Spleen (tissue), 7 donors: ENCODE results near the gene U2AF1.
"Not testable (repeated sequence)": the region's sequence is repeated elsewhere in the genome, so short reads cannot be mapped to it uniquely, and the experiment has no call there.

Experiments used
- POLR2A ChIP-seq, 3 donors: fragments of 450-650 bp; IDR thresholded peaks; one replicate each; pipeline ENCODE4 v1.5.1; 2017; ENCODE audit warnings: antibody characterized with exemption in 3 of 3, mild to moderate bottlenecking in 1 of 3
- POLR2AphosphoS5 ChIP-seq, 3 donors: sonication (generic); formaldehyde crosslinking; IDR thresholded peaks; one replicate each; pipeline ENCODE4 v1.5.1; 2017; ENCODE audit warnings: antibody characterized with exemption in 3 of 3
- TF ChIP-seq, protein P1 (sequence below), 11 experiments: fragments of 200-600 bp in 7 of 11; fragments of 450-650 bp in 4 of 11; sonication (generic) in 4 of 11; IDR thresholded peaks in 8 of 11; conservative IDR thresholded peaks in 3 of 11; 1 replicate in 7 of 11; 2 replicates in 4 of 11; pipeline versions ENCODE4 v1.4.0 to v1.8.0; 2016 to 2021; ENCODE audit warnings: antibody characterized with exemption in 11 of 11, inconsistent platforms in 4 of 11, mild to moderate bottlenecking in 1 of 11
- donor health status: DM: no; HTN: no; CAD: no; lungs with moderate emphysema.
- donor health status: DM: no; HTN: no; CAD: no.
- donor health status: DM: no; HTN: no; CAD: no.

DNA sequence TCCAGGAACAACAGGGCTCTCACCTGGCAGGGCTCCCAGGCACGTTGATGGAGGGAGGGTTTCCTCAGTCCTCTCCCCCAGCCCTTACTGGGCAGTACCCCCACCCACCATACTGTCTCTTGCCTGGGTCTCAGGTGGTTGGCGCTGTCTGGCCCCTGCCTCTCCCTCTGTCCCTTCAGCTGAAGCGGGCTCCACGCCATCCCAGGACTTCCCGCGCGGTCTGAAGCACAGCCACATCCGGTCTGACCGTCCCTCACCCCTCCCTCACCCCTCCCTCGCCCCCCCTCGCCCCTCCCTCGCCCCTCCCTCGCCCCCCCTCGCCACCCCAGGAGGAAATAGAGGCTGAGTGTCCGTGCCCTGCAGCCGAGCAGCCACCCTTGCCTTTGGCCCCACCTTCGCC is 34.0 kb upstream of the U2AF1 start:
- not testable (repeated sequence) for TF ChIP-seq POLR2A, POLR2AphosphoS5 (IDR thresholded peaks at IDR 0.05)
- TF ChIP-seq, protein P1, sequence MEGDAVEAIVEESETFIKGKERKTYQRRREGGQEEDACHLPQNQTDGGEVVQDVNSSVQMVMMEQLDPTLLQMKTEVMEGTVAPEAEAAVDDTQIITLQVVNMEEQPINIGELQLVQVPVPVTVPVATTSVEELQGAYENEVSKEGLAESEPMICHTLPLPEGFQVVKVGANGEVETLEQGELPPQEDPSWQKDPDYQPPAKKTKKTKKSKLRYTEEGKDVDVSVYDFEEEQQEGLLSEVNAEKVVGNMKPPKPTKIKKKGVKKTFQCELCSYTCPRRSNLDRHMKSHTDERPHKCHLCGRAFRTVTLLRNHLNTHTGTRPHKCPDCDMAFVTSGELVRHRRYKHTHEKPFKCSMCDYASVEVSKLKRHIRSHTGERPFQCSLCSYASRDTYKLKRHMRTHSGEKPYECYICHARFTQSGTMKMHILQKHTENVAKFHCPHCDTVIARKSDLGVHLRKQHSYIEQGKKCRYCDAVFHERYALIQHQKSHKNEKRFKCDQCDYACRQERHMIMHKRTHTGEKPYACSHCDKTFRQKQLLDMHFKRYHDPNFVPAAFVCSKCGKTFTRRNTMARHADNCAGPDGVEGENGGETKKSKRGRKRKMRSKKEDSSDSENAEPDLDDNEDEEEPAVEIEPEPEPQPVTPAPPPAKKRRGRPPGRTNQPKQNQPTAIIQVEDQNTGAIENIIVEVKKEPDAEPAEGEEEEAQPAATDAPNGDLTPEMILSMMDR (IDR thresholded peaks at IDR 0.05 in 8 of 11, conservative IDR thresholded peaks at IDR 0.05 in 3 of 11): not testable (repeated sequence)
